Measurements from ENCODE around the gene TMEM41B. TPM values are rescaled to one million over a fixed set of nuclear protein-coding genes. Genes with fewer than 3 reads are reported as not detected.

The TMEM41B gene
- total and polyA plus RNA-seq, 4 donors, result 11.8 to 52.0 (median 23.3) TPM

GRCh38 chr11:9273376-9274336, 40.7 kb downstream of the TMEM41B start:
- no peak for DNase-seq (ENCODE audit: low spot score)
- 91% methylated on average over 15 of the region's 15 CpGs for WGBS
- Histone ChIP-seq H3K9ac (ENCODE audit: low read depth in 1 of 2, low read length in 2 of 2) (no peak overlapping the region), H3K27me3 (ENCODE audit: control insufficient read depth in 4 of 4, insufficient read depth in 4 of 4, low read length in 3 of 4) (no peaks in the 10 kb centered on the region), H3K27ac (ENCODE audit: low read depth in 1 of 2, low read length in 2 of 2) (peak overlapping the region in 1 of 2 donors; percentile 12), H3K9me3 (ENCODE audit: control insufficient read depth in 4 of 4, low read length in 3 of 4) (no peaks in the 10 kb centered on the region), H3K4me3 (ENCODE audit: low read depth in 1 of 3, low read length in 3 of 3) (no peak overlapping the region), H3K36me3 (ENCODE audit: control insufficient read depth in 4 of 4, insufficient read depth in 3 of 4, low read depth in 1 of 4, low read length in 3 of 4) (peaks cover 0 to 2% (median 0%) of the 10 kb centered on the region in 4 donors), H3K4me1 (ENCODE audit: control insufficient read depth in 4 of 4, insufficient read depth in 4 of 4, low read length in 3 of 4) (no peaks in the 10 kb centered on the region)
- no peak for TF ChIP-seq ZBTB33 (IDR thresholded peaks at IDR 0.05)
- no peak for TF ChIP-seq RXRA (IDR thresholded peaks at IDR 0.05)
- no peak for TF ChIP-seq HNF4A (conservative IDR thresholded peaks at IDR 0.05)
- no peak for TF ChIP-seq MAX (IDR thresholded peaks at IDR 0.05)
- TF ChIP-seq HNF4G (IDR thresholded peaks at IDR 0.05), result no peak
- no peak for TF ChIP-seq CTCF (IDR thresholded peaks at IDR 0.05; ENCODE audit: low read depth, low read length, missing input control)
- TF ChIP-seq EGR1 (IDR thresholded peaks at IDR 0.05; ENCODE audit: low read depth in 2 of 2), result no peak
- TF ChIP-seq NR2F2 (IDR thresholded peaks at IDR 0.05), result no peak
- no peak for TF ChIP-seq REST (IDR thresholded peaks at IDR 0.05)
- TF ChIP-seq TAF1 (conservative IDR thresholded peaks at IDR 0.05), result no peak
- TF ChIP-seq FOXA2 (IDR thresholded peaks at IDR 0.05), result no peak
- no peak for TF ChIP-seq ATF3 (IDR thresholded peaks at IDR 0.05)
- TF ChIP-seq YY1 (IDR thresholded peaks at IDR 0.05), result no peak
- no peak for TF ChIP-seq GABPA (IDR thresholded peaks at IDR 0.05 in 1 of 2, conservative IDR thresholded peaks at IDR 0.05 in 1 of 2)
- TF ChIP-seq FOXA1 (IDR thresholded peaks at IDR 0.05), result no peak
- TF ChIP-seq SP1 (IDR thresholded peaks at IDR 0.05), result no peak
- no peak for TF ChIP-seq RAD21 (IDR thresholded peaks at IDR 0.05)

All from liver (tissue), 9 donors.